ENCODE data around the gene ADM. TPM values are rescaled to one million over a fixed set of nuclear protein-coding genes. Genes with fewer than 3 reads are reported as not detected.

ADM gene
- total RNA-seq, 4 donors from 2014 or later: 8.0 to 69.1 (median 20.5) TPM

GRCh38 chr11:10315083-10315482 lies 10.2 kb downstream of the ADM start:
- DNase-seq: no peak
- peaks cover 23 to 36% of the 10 kb centered on the region in 2 donors for H3K4me1 ChIP-seq
- no peaks in the 10 kb centered on the region for H3K27me3 ChIP-seq
- no peak overlapping the region for H3K4me3 ChIP-seq (replicated peaks in 1 of 3)
- intact Hi-C loops (cut with DNase I): no loop called here
- 92 to 94% methylated on average over 6 of the region's 6 CpGs for WGBS, 2 donors
- H3K27ac ChIP-seq: no peak overlapping the region
- TF ChIP-seq, protein P1, sequence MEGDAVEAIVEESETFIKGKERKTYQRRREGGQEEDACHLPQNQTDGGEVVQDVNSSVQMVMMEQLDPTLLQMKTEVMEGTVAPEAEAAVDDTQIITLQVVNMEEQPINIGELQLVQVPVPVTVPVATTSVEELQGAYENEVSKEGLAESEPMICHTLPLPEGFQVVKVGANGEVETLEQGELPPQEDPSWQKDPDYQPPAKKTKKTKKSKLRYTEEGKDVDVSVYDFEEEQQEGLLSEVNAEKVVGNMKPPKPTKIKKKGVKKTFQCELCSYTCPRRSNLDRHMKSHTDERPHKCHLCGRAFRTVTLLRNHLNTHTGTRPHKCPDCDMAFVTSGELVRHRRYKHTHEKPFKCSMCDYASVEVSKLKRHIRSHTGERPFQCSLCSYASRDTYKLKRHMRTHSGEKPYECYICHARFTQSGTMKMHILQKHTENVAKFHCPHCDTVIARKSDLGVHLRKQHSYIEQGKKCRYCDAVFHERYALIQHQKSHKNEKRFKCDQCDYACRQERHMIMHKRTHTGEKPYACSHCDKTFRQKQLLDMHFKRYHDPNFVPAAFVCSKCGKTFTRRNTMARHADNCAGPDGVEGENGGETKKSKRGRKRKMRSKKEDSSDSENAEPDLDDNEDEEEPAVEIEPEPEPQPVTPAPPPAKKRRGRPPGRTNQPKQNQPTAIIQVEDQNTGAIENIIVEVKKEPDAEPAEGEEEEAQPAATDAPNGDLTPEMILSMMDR (IDR thresholded peaks at IDR 0.05): no peak
- no peak for TF ChIP-seq POLR2A (IDR thresholded peaks at IDR 0.05)
- no peaks in the 10 kb centered on the region for H3K36me3 ChIP-seq
- H3K9me3 ChIP-seq: no peaks in the 10 kb centered on the region

- Histone ChIP-seq H3K36me3 (no peaks in the 10 kb centered on the region), H3K4me3 (replicated peaks in 1 of 3) (no peak overlapping the region), H3K9me3 (no peaks in the 10 kb centered on the region), H3K27ac (peak overlapping the region; percentile 17 to 83 (median 68)), H3K27me3 (no peaks in the 10 kb centered on the region), H3K4me1 (peaks cover 18 to 29% of the 10 kb centered on the region in 2 donors)
- peak; percentile 83 to 86 for DNase-seq
- intact Hi-C loops (cut with DNase I): no loop called here
- TF ChIP-seq, protein P1 (IDR thresholded peaks at IDR 0.05): no peak
- TF ChIP-seq POLR2A (IDR thresholded peaks at IDR 0.05): peak in 1 of 2 donors; percentile 27
- WGBS, 2 donors: 32 to 35% methylated on average over 4 of the region's 4 CpGs
Measured at GRCh38 chr11:10317151-10317755, 12.4 kb downstream of the ADM start.

GRCh38 chr11:10317776-10318526 lies 13.1 kb downstream of the ADM start:
- TF ChIP-seq, protein P1 (IDR thresholded peaks at IDR 0.05): no peak
- TF ChIP-seq POLR2A (IDR thresholded peaks at IDR 0.05): no peak
- DNase-seq: no peak
- Histone ChIP-seq H3K36me3 (no peaks in the 10 kb centered on the region), H3K4me3 (replicated peaks in 1 of 3) (no peak overlapping the region), H3K27me3 (no peaks in the 10 kb centered on the region), H3K4me1 (peaks cover 18 to 36% of the 10 kb centered on the region in 2 donors), H3K9me3 (no peaks in the 10 kb centered on the region), H3K27ac (peak overlapping the region in 2 of 3 donors; percentile 68 to 83)
- WGBS, 2 donors: 86 to 95% methylated on average over 5 of the region's 5 CpGs
- intact Hi-C loops (cut with DNase I): no loop called here

DNA sequence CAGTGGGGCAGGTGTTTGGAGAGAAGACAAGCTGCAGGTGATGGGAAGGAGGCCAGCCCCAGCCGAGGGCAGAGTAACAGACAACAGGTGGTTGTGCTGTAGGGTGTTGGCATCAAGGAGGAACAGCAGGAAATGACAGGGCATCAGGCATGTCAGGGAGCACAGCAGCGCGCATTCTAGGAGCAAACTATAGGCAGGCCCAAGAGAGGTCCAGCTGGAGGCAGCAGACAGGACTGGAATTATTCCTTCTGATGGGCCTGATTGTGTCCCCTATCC lies 13.6 kb downstream of the ADM start:
- Histone ChIP-seq H3K9me3 (no peaks in the 10 kb centered on the region), H3K4me3 (replicated peaks in 1 of 3) (no peak overlapping the region), H3K4me1 (peaks cover 18 to 36% of the 10 kb centered on the region in 2 donors), H3K36me3 (no peaks in the 10 kb centered on the region), H3K27me3 (no peaks in the 10 kb centered on the region), H3K27ac (no peak overlapping the region)
- no peak for TF ChIP-seq POLR2A (IDR thresholded peaks at IDR 0.05)
- TF ChIP-seq, protein P1 (IDR thresholded peaks at IDR 0.05): no peak
- intact Hi-C loops (cut with DNase I): no loop called here
- 80 to 84% methylated on average over 3 of the region's 3 CpGs for WGBS, 2 donors
- no peak for DNase-seq

Measured in thyroid gland (tissue), 4 donors.